DMS153 treated with DMSO at 0.1 percent for 48 hours (cell line): ENCODE data around the gene TM7SF3.
"Not testable (repeated sequence)": the region's sequence is repeated elsewhere in the genome, so short reads cannot be mapped to it uniquely, and the experiment has no call there.

Source experiments
- DNase-seq: peaks from one replicate; lab custom pipeline; 2025; ENCODE audit not compliant: unreplicated experiment; lab: John Stamatoyannopoulos, UW

The TM7SF3 gene

DNA sequence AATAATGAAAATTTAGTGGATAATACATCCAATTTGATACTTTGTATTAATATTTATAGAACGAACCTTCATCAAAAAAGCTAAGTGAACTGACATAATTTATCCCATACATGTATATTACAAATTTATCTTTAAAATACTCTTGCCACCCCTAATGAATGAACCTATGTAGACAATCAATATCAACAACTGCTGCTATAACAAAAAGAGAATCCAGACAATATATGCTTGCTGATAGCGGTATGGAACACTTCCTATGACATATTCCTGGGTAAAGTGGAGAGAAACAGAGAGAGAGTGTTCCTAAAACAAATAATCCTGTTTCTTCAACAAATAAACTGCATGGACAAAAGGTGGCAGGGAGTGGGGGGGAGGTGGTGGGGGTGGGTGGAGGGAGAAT is 31.3 kb downstream of the TM7SF3 start:
- no peak for DNase-seq

DNA sequence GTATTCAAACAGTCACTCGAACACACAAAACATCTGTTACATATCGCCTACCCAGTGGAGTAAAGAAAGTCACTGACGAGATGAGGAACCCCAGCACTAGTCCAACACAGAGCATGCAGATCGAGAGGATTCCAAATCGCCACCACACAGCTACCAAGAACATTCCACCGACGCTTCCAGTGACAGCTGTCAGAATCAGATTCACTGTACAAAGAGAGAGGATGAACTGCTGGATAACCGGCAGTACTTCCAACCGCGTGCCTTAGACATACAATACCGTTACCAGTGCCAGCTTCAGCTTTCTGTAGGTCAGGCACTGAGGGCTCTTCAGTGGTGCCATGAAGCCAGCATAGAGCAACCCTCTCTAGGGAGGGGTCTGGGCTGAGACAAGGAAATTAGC is 34.5 kb downstream of the TM7SF3 start:
- DNase-seq = no peak

DNA sequence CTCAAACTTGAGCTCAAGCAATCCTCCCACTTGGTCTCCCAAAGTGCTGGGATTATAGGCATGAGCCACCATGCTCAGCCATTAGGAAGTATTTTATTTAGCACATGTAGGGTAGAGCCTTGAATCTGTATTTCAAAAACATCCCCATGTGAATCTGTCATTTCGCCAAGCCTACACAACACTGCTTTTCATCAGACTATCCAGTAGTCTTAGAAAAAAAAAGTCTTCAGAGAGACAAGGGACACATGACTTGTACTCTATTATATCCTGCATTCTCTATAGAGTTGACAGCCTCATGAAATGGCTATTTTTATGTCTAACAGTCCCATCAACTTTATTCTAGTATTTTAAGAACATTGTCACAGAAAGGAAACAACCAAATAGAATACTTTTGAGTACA is 35.4 kb downstream of the TM7SF3 start:
- no peak for DNase-seq

DNA sequence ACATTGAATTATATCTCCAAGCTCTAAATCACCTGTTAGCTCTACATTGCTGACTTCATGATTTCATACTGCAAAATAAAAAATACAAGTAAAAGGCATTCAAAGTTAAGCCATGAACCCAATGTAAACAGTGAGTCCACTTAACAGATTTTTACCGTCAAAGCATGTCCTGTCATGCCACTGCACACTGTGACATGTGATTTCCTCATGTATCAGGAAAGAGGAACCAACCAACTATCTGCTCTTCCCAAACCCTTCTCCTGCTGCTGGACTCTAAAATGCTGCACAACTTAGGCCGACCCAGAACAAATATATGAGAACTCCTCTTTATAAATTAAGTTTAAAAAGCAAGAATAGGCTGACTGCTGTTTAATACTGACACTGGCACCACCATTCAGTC is 37.5 kb downstream of the TM7SF3 start:
- DNase-seq = no peak

DNA sequence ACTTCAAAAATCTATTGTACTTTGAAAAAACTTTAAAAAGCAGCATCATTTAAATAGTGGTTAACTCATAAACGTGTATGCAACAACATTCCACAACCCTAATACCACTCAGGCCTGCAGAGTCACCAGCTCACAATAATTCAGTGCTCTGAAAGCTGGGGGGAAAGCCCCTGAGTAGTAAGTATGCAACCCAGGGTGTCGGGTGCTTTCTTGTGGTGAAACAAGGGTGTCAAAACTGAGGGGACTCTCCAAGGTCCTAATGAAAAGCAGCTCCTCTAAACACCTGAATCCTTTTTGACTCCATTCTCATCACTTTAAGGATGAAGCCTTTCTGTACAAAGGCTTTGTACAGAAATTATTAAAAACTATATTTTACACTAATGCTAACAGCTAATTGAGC is 42.2 kb downstream of the TM7SF3 start:
- no peak for DNase-seq

DNA sequence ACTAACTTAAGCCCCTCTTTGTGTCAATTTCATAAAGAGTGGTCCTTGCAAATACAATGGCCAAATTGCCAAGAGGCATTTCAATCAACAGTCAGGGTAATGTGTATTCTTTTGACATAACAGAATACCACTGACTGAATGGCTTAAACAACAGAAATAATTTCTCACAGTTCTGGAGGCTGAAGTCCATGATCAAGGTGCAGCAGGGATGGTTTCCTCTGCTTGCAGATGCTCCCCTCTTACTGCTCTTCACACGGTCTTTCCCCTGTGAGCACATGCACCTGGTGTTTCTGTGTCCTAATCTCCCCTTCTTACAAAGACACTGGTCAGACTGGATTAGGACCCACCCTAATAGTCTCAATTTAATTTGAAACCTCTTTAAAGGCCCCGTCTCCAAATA is 44.0 kb downstream of the TM7SF3 start:
- DNase-seq = no peak

DNA sequence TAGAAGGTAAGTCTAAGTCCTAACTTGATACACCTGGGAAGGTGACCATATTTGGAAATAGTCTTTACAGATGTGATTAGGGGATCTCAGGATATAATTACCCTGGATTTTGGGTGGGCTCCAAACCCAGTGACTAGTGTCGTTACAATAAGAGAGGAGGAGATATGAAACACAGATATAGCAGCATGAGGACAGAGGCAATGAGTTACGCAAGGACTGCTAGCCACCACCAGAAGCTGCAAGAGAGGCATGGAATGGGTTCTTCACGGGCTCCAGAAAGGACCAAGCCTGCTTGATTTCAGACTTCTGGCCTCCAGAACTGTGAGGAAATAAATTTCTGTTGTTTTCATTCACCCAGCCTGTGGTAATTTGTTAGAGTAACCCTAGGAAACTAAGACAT is 47.3 kb downstream of the TM7SF3 start:
- DNase-seq = no peak

DNA sequence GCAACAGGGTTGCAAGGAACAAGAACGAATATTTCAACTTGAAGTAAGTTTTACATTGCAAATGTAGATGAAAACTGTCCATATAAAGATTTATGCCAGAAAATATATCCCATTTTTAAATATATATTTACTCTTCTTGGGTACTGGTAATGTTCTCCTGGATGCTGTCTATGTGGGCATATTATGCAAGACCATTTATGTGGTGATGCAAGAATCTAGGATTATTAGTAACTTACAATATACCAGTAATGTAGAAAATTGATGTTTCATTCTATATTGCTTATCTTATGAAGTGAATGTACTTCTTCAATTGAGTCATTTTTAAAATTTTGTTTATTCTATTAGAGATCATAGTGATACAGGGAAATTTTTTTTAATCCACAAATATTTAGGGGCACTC is 50.8 kb downstream of the TM7SF3 start:
- DNase-seq = no peak

DNA sequence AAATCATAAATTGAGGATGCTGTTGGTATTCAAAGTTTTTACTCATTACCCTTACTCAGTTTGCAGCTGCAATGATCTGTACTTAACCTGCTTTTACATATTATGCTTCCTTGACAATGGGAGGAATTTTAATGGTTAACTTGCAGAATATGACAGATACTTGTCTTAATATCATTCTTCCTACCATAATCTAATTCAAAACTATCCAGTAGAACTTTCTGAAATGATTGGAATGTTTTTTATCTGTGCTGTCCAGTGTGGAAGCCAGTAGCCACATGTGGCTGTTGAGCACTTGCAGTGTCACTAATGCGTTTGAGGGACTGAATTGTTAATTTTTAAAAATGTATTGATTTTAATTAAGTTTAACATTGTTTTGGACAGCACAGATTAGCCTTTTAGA is 52.4 kb downstream of the TM7SF3 start:
- no peak for DNase-seq

DNA sequence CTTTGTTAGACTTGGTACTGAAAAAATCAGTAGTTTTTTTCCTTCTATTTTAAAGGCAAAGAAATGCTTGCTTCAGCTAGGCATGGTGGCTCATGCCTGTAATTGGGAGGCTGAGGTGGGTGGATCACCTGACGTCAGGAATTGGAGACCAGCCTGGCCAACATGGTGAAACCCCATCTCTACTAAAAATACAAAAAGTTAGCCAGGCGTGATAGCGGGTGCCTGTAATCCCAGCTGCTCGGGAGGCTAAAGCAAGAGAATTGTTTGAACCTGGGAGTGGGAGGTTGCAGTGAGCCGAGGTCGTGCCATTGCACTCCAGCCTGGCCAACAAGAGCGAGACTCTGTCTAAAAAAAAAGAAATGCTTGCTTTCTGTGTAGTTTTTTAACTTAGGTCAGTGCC is 52.8 kb downstream of the TM7SF3 start:
- DNase-seq = not testable (repeated sequence)

DNA sequence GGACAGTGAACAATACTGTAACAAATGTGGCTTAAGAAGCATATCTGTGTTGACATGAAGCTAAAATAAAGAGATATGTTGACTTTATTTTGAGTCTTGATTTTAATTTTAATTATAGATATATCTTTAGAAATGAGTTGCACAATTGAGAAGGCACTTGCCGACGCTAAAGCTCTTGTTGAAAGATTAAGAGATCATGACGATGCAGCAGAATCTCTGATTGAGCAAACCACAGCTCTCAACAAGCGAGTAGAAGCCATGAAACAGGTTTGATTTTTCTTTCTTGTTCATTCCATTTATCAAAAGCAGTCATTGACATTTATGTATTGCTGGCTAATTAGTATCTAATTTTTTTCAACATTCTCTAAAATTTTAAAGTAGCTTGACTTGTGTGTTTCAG is 60.2 kb downstream of the TM7SF3 start:
- no peak for DNase-seq

DNA sequence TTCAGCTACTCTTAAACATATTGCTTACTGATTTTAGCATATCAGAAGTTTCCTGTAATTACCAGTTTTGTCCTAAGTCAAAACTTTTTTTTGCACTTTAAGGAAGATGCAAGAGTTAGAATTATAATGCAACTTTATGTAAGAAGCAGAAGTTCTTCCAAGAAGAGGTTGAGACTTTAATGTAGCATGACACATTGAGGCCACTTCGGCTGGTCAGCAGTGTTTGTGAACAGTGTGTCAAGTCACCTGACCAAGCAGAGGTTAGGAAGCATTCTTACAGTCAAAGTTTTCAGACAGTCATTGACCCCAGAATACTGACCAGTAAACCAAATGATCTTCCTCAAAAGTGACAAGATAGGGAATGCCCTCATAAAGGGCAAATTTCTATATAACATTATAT is 60.7 kb downstream of the TM7SF3 start:
- DNase-seq = no peak

DNA sequence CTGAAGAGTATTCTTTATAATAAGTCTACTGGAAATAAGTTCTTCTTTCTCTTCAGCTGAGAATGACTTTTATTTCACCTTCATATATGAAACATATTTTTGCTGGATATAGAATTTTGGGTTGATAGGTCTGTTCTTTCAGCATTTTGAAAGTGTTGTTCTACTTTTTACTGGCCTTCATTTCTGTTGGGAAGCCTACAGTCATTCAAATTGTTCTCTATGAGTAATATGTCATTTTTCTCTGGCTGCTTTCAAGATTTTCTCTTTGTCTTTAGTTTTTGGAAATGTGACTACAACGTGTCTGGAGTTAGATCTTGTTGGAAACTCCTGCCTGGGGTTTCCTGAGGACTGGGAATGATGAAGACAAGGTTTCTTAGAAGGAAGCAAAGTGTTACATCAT is 65.9 kb downstream of the TM7SF3 start:
- DNase-seq = no peak

DNA sequence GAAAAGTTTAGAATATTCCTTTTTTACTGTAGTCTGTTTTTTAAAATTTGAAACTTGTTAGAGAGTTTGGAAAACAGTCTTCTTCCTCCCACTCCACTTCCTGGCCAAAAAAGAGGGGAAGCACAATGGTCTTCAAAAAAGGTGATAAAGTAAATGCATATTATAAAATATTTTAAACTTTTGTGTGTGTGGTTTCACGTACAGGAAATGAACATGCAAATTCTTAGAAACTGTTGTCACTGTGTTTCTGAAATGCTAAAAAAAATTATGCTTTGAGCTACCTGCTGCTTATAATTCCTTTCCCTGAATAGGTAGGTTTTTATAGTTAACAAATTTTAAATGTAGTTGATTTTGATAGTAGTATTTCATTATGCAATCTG is 73.0 kb downstream of the TM7SF3 start:
- no peak for DNase-seq

DNA sequence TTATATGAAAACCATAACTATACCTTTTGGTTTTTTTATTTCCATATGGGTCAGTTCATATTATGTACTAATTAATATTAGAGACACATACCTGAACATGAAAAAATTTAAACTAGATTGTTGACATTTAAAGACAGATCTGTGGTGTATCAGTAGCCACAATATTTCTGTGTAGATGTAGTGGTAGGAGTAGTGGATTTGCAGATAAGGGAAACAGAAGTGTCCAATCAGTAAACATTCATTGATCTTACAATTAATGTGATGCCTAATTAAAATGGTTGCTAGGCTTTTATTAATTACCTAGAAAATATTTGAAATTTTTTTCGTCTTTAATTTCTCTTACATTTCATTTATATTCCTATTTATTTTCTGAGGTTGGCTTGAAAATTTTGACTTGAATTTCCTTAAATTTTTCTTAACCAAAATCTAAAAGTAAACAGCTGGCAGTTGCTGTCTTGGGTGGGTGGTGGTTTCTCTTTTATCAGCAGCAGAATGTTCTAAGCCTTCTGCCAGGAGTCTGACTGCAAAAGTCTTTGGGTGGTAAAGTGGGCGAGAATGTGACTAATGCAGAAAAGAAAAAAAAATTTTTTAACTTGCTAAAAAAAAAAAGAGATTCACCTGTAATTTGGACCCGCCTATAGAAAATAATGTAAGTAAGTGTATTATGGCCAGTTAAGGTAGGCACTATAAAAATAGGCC is 73.5 kb downstream of the TM7SF3 start:
- DNase-seq = no peak

DNA sequence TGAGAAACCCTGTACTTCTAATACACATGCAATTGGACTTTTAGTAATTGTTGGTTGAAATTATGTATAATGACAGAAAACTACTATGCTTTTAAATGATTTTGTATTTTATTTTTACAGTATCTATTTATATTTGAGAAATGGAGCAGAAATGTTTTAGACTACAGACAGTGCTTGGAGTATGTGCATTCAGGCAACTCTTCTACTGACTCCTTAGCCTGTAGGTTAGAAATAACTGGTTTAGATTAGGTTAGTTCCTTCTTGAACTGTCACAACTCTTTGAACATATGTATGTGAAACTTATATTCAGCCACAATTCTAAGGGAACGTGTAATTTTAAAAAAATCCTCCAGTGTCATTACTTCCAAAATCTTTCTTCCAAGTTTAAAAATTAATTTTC is 74.2 kb downstream of the TM7SF3 start:
- DNase-seq = no peak

DNA sequence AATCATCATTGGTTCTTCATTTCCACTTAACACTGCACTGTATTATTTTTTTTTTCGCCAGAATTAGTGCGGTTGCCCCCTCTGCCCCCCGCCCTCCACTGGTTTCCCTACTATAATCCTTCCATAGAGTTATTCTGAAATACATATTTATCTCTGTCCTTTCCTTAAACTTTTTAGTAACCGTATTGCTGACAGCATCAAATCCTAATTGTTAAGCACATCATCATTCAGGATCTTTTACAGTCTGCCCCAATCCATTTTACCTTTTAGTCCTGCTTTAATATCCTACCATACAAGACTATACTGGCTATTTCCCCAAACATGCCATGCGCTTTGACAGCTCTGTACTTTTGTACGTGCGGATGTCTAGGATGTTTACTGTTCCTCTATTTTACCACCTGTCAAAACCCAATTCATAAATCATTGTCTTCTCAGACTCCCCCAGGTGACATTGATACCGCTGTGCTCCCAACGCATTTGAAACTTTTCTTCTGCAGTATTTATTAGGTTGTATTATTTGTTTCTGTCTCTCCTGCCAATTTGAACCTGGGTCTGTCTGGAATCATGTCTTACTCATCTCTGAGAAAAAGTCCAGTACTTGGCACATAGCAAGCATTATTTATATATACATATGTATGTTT is 74.9 kb downstream of the TM7SF3 start:
- DNase-seq = no peak

DNA sequence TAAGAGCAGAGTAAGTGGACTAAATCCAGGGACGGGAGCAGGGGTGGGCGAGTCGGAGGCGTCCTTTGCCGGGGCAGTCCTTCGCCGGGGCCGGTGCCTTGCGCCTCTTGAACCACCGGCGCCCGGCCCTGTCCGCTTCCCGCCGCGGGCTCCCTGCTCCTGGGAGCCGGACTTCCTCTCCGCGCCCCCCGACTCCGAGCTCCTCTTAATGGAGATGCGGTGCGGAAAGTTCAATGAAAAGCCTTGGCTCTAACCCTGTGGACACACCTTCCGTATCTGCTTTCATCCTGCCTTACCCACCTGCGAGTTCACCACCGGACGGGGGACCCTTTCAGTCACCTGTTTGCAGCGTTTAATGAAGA is 75.5 kb downstream of the TM7SF3 start:
- no peak for DNase-seq

DNA sequence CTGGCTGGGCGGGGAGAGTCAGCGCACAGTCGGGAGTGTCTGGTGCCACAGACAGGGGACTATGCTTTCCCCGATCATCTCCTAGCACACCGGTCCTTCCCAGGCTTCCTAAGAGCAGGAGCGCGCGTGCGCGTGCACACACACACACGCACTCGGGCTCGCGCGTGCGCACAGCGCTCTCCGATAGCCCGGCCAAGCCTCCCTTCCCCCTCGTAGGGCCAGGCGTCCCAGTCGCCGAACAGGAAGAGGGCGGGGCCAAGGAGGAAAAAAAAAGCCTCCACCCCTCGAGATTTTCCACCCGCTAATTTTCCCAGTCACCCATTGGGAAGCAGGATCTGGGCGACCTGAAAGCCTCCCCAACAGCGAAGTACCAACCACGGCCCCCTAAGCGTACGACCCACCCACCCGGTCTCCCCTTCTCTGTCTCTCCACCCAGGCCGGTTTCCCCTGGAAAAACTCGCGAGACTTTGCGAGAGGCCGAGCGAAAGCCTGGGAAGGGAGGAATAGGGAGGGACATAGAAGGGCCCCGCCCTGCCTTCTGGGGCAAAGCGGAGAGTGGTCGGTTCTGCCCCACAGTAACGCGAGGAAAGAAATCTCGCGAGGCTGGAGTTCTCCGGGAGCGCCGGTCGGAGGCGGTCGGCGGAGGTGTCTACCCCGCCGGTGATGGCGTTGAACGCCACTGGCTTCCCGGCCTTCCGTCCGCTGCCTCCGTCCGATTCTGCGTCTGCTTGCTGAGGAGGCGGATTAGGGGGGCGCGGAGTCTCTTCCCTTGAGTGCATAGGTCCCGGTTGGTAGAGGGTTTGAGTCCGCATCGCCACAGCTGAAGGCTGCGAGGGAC is 76.1 kb downstream of the TM7SF3 start, which contains the start of the genes FGFR1OP2 and INTS13:
FGFR1OP2 (plus strand) TSS at position 608 of the 838 bp plus-strand sequence. CDS start 15,689 bp downstream, outside the sequence.
INTS13 (minus strand) TSS at position 119 of the 838 bp plus-strand sequence. CDS start 1,178 bp downstream, outside the sequence.
- DNase-seq = peak; percentile 96

DNA sequence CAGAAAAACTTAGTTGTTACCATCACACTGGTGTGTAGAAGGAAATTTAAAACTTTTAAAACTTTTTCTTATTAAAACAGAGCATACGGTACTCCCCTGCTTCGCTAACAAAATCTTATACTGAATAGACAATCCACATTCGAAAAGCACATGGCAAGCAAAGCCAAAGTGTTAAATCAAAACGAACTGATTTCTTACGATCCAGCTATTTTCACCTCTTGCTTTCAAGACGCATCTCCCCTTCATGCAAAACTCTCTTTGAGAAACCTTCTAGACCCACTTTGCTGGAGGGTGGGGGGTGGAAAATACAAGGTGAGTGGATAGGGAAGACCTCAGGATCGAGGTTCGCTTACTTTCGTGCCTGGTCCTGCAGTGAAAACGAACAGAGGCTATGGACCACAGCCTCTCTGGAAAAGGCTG is 76.7 kb downstream of the TM7SF3 start:
- no peak for DNase-seq

DNA sequence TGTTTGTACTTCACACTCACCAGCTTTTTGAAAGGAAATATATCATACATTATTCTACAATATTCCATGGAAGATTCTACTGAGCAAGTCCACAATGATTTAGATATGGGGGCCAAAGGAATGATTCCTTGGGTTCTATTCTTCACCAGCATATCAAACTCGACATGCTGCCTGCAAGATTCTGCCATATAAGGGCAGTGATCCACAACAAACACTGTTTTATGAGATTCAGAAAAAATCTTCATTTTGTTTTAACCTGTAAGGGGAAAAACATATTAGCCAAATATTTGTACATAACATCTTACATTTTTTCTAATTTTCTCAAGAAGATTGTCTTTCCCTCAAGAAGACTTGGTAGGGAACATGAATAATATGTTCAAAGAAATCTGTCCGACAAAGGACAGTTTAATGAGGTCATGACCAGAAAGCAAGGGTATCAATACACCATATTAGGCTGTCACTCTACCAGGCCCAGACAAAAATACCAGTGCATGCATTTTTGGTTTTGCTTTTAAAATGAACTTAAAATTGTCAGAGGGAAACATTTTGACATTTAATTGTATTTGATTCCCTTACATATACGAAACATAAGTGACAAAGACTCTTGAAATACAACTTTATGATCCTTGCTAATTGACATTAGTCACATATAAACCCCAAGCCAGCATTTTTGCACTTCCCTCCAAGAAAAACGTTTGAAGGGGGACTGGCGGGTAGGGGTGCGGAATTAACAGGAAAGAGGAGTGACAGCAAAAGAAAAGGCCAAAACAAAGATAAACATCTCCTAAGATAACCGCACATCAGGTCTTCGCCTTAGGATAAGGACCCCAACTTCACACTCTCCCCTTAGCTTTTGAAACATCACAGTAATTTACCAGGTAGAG is 77.4 kb downstream of the TM7SF3 start:
- no peak for DNase-seq
